K562 (cell line): ENCODE data around the gene CSF1R. TPM values are rescaled to one million over a fixed set of nuclear protein-coding genes. Genes with fewer than 3 reads are reported as not detected.

Source experiments
- ATAC-seq: fragments of 200-7000 bp; cut with Tn5 transposase; 3 replicates; pipeline ENCODE4 v1.9.1; 2020; ENCODE audit warnings: moderate library complexity
- BruUV-seq: library from RNA; stranded (reverse); fragments of 400-500 nt; replicated peaks from 2 replicates; lab custom pipeline; 2021; lab: Mats Ljungman, UMichigan
- CTCF ChIA-PET: fragments of 300-600 bp; formaldehyde crosslinking; extraction: SDS; loops from one replicate; lab custom pipeline; 2021; ENCODE audit warnings: low intra/inter-chr PET ratio; lab: Yijun Ruan, JAX
- POLR2A ChIA-PET: fragments of 300-600, 350-650 bp; sonication (Branson Sonifier 250); formaldehyde crosslinking; extraction: SDS; loops from one replicate; lab custom pipeline; 2021; ENCODE audit warnings: antibody characterized with exemption, inconsistent platforms; lab: Yijun Ruan, JAX
- DNase-seq, 4 experiments: peaks; one replicate each; pipeline versions ENCODE4 v3.0.0 to v3.0.0-alpha.2; 2011 to 2018; ENCODE audit warnings: low spot score in 3 of 4, mixed read lengths in 3 of 4; ENCODE audit errors: extremely low read depth in 1 of 4
- FAIRE-seq: peaks from 2 replicates; lab custom pipeline; 2011; peaks lifted over from hg19 to GRCh38; lab: Jason Lieb, UNC
- H2AFZ ChIP-seq: 2 replicates; pipeline ENCODE4 v1.6.0; 2011; ENCODE audit warnings: low read depth, low read length, control low read depth, inconsistent platforms
- H3K27ac ChIP-seq: fragments of 200-600 bp; 3 replicates; pipeline ENCODE4 v1.8.0; 2011; ENCODE audit warnings: low read depth, mild to moderate bottlenecking, control low read depth, inconsistent platforms, low read length, moderate library complexity, mixed read lengths; ENCODE audit errors: extremely low read depth
- H3K27me3 ChIP-seq, 2 experiments: fragments of 300-600 bp in 1 of 2; 2 replicates in 1 of 2; 3 replicates in 1 of 2; pipeline versions ENCODE4 v1.6.0 to v1.8.0; 2011; ENCODE audit warnings: inconsistent platforms in 2 of 2, low read length in 2 of 2, mild to moderate bottlenecking in 1 of 2, mixed read lengths in 1 of 2, moderate library complexity in 1 of 2; ENCODE audit not compliant: control insufficient read depth in 2 of 2, insufficient read depth in 2 of 2
- H3K36me3 ChIP-seq: fragments of 300-600 bp; 3 replicates; pipeline ENCODE4 v1.8.0; 2011; ENCODE audit warnings: mild to moderate bottlenecking, low read length, inconsistent platforms; ENCODE audit not compliant: control insufficient read depth, insufficient read depth
- H3K4me1 ChIP-seq, 2 experiments: fragments of 200-600 bp in 1 of 2; replicated peaks in 1 of 2; 2 replicates in 1 of 2; 3 replicates in 1 of 2; pipeline versions ENCODE4 v1.5.1 to v1.8.0; 2011; ENCODE audit warnings: inconsistent platforms in 2 of 2, low read length in 2 of 2, mild to moderate bottlenecking in 1 of 2, mixed read lengths in 1 of 2, moderate library complexity in 1 of 2; ENCODE audit not compliant: control insufficient read depth in 2 of 2, insufficient read depth in 2 of 2
- H3K4me2 ChIP-seq: 2 replicates; pipeline ENCODE4 v1.6.1; 2011; ENCODE audit warnings: low read length, control low read depth, inconsistent platforms, mixed read lengths; ENCODE audit not compliant: insufficient read depth
- H3K4me3 ChIP-seq: fragments of 200-600 bp; sonication (generic), shearing (Covaris generic); 2 replicates; pipeline ENCODE4 v1.5.1; 2016; ENCODE audit warnings: control low read depth, inconsistent platforms
- H3K79me2 ChIP-seq: fragments of 200-600 bp; 3 replicates; pipeline ENCODE4 v1.8.0; 2011; ENCODE audit warnings: low read length, inconsistent platforms; ENCODE audit not compliant: control insufficient read depth, insufficient read depth
- H3K9ac ChIP-seq, 2 experiments: 2 replicates each; pipeline versions ENCODE4 v1.6.0 to v1.6.1; 2011; ENCODE audit warnings: low read depth in 2 of 2, low read length in 2 of 2, control low read depth in 1 of 2, inconsistent platforms in 1 of 2, mild to moderate bottlenecking in 1 of 2, mixed read lengths in 1 of 2; ENCODE audit not compliant: insufficient read depth in 1 of 2
- H3K9me1 ChIP-seq: one replicate; pipeline ENCODE4 v1.6.0; 2011; ENCODE audit warnings: inconsistent platforms, mild to moderate bottlenecking, low read length, moderate library complexity; ENCODE audit not compliant: control insufficient read depth, insufficient read depth
- H3K9me3 ChIP-seq: replicated peaks from 2 replicates; pipeline ENCODE4 v1.5.1; 2011; ENCODE audit warnings: low read depth, low read length, inconsistent platforms; ENCODE audit not compliant: control insufficient read depth, insufficient read depth
- H4K20me1 ChIP-seq: replicated peaks from 2 replicates; pipeline ENCODE4 v1.6.1; 2011; ENCODE audit warnings: low read length, inconsistent platforms, mixed read lengths; ENCODE audit not compliant: control insufficient read depth, insufficient read depth
- CREB3 ChIP-seq: fragments of 450-650 bp; conservative IDR thresholded peaks from 2 replicates; pipeline ENCODE4 v1.6.1; 2016; ENCODE audit warnings: missing genetic modification characterization, low read depth, mild to moderate bottlenecking, missing compliant biosample characterization, moderate library complexity
- GTF2F1 ChIP-seq: IDR thresholded peaks from 2 replicates; pipeline ENCODE4 v1.6.1; 2011; ENCODE audit warnings: low read depth, low read length, improper control_type of control experiment
- HMBOX1 ChIP-seq: sonication (generic); IDR thresholded peaks from 2 replicates; pipeline ENCODE4 v1.6.1; 2016
- NELFE ChIP-seq: IDR thresholded peaks from 2 replicates; pipeline ENCODE4 v1.6.1; 2011; ENCODE audit warnings: mild to moderate bottlenecking; ENCODE audit not compliant: insufficient read depth, insufficient read length
- POLR2B ChIP-seq: fragments of 450-650 bp; IDR thresholded peaks from 2 replicates; pipeline ENCODE4 v1.6.1; 2018; ENCODE audit warnings: low read depth; ENCODE audit not compliant: partially characterized antibody
- TAF1 ChIP-seq: IDR thresholded peaks from 2 replicates; pipeline ENCODE4 v1.6.1; 2011; ENCODE audit warnings: mild to moderate bottlenecking, low read length, moderate library complexity; ENCODE audit not compliant: insufficient read depth, control insufficient read depth, severe bottlenecking; ENCODE audit errors: extremely low read depth
- TFAM ChIP-seq: fragments of 250-450 bp; sonication (Bioruptor Pico); conservative IDR thresholded peaks from 2 replicates; pipeline ENCODE4 v1.5.0; 2021; ENCODE audit warnings: mild to moderate bottlenecking, moderate library complexity
- WHSC1 ChIP-seq: IDR thresholded peaks from one replicate; pipeline ENCODE4 v1.6.1; 2012; ENCODE audit warnings: low read length, control low read depth, inconsistent platforms
- WGBS: fragments of 100-300 bp; shearing (Covaris generic); methylation state at CpG from one replicate; pipeline ENCODE4 v1.1.6; 2016; ENCODE audit warnings: low coverage, mixed read lengths; ENCODE audit not compliant: insufficient coverage; ENCODE audit errors: missing lambda C conversion rate; 5-methylcytosine and 5-hydroxymethylcytosine counted together
- in situ Hi-C: fragments of 300-500 bp; cut with MboI; formaldehyde crosslinking; loops from 4 replicates; pipeline ENCODE4 v1.15.0; 2018; ENCODE audit warnings: inconsistent platforms, mixed read lengths
- intact Hi-C: fragments of 100-400 bp; cut with micrococcal nuclease; formaldehyde crosslinking; loops from 2 replicates; pipeline ENCODE4 v1.14.2; 2022
- polyA plus RNA-seq, 8 experiments: library from polyadenylated mRNA; depleted of rRNA in 4 of 8; stranded (reverse) in 5 of 8; unstranded in 3 of 8; fragments of >200 nt; fragmentation: Nextera tagmentation in 2 of 8; fragmentation: Illumina TruSeq in 1 of 8; extraction: Ambion mirVana in 2 of 8; extraction: Trizol in 1 of 8; gene quantifications; 2 replicates each; pipeline versions ENCODE4 v1.2.1 to v1.2.3, GENCODE V29; 2011 to 2014; ENCODE audit warnings: inconsistent platforms in 1 of 8, missing spikeins in 1 of 8
- total RNA-seq, 7 experiments: library from RNA; depleted of rRNA in 6 of 7; stranded (reverse); fragments of >200 nt in 6 of 7; fragmentation: Illumina TruSeq in 2 of 7; extraction: Trizol in 2 of 7; gene quantifications; 2 replicates each; pipeline versions ENCODE4 v1.2.1 to v1.2.3, GENCODE V29; 2011 to 2021; ENCODE audit warnings: low replicate concordance in 1 of 7
- TF ChIP-seq, protein P1 (sequence below): fragments of 250-450 bp; sonication (Bioruptor Pico); IDR thresholded peaks from 2 replicates; pipeline ENCODE4 v1.8.0; 2021; ENCODE audit warnings: borderline replicate concordance, mild to moderate bottlenecking, moderate library complexity; ENCODE audit not compliant: poor library complexity, severe bottlenecking
- TF ChIP-seq, protein P2 (sequence below): fragments of 250-450 bp; sonication (Bioruptor Pico); IDR thresholded peaks from 2 replicates; pipeline ENCODE4 v1.8.0; 2021; ENCODE audit warnings: moderate library complexity, mild to moderate bottlenecking, inconsistent platforms
- TF ChIP-seq, protein P3 (sequence below): fragments of 150-350 bp; IDR thresholded peaks from 2 replicates; pipeline ENCODE4 v1.6.1; 2014; ENCODE audit warnings: low read depth, mild to moderate bottlenecking, low read length, borderline replicate concordance

The CSF1R gene
- total and polyA plus RNA-seq, 9 of the 15 experiments (the other 6 are each of a cell fraction or from before 2014, with no cell fraction given) = 0.03 to 0.64 (median 0.20) TPM; not detected in 6

- WGBS = 91% methylated on average over 1 of the region's 1 CpG
- TF ChIP-seq, protein P1, sequence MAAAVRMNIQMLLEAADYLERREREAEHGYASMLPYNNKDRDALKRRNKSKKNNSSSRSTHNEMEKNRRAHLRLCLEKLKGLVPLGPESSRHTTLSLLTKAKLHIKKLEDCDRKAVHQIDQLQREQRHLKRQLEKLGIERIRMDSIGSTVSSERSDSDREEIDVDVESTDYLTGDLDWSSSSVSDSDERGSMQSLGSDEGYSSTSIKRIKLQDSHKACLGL = no peak
- TF ChIP-seq POLR2B = no peak
- no peak for TF ChIP-seq CREB3
- TF ChIP-seq TFAM (CRISPR knock-in tag) = no peak
- no peak for TF ChIP-seq WHSC1
- no peak for TF ChIP-seq HMBOX1
- TF ChIP-seq, protein P2, sequence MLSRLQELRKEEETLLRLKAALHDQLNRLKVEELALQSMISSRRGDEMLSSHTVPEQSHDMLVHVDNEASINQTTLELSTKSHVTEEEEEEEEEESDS (CRISPR knock-in tag) = no peak
- TF ChIP-seq TAF1 = no peak
- TF ChIP-seq, protein P3, sequence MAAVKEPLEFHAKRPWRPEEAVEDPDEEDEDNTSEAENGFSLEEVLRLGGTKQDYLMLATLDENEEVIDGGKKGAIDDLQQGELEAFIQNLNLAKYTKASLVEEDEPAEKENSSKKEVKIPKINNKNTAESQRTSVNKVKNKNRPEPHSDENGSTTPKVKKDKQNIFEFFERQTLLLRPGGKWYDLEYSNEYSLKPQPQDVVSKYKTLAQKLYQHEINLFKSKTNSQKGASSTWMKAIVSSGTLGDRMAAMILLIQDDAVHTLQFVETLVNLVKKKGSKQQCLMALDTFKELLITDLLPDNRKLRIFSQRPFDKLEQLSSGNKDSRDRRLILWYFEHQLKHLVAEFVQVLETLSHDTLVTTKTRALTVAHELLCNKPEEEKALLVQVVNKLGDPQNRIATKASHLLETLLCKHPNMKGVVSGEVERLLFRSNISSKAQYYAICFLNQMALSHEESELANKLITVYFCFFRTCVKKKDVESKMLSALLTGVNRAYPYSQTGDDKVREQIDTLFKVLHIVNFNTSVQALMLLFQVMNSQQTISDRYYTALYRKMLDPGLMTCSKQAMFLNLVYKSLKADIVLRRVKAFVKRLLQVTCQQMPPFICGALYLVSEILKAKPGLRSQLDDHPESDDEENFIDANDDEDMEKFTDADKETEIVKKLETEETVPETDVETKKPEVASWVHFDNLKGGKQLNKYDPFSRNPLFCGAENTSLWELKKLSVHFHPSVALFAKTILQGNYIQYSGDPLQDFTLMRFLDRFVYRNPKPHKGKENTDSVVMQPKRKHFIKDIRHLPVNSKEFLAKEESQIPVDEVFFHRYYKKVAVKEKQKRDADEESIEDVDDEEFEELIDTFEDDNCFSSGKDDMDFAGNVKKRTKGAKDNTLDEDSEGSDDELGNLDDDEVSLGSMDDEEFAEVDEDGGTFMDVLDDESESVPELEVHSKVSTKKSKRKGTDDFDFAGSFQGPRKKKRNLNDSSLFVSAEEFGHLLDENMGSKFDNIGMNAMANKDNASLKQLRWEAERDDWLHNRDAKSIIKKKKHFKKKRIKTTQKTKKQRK = no peak
- no peak for TF ChIP-seq NELFE
- no peak for TF ChIP-seq GTF2F1
- in situ Hi-C loops = no loop called here
- Histone ChIP-seq H3K36me3 (peaks cover 99% of the 10 kb centered on the region), H4K20me1 (no peaks in the 10 kb centered on the region), H3K9me3 (no peaks in the 10 kb centered on the region), H3K4me2 (no peak overlapping the region), H3K4me1 (peaks cover 15 to 23% of the 10 kb centered on the region in 2 experiments; a peak in 4 of 5 replicates), H3K79me2 (no peaks in the 10 kb centered on the region), H3K9ac (no peak overlapping the region), H2AFZ (no peak overlapping the region), H3K9me1 (no peaks in the 10 kb centered on the region), H3K4me3 (no peak overlapping the region), H3K27me3 (no peaks in the 10 kb centered on the region), H3K27ac (no peak overlapping the region)
- DNase-seq (no peak), ATAC-seq (no peak), FAIRE-seq (no peak)
- ChIA-PET POLR2A (interaction anchor here (0.6 to 1.5 kb wide), 6 partner anchors 7 to 476 kb away, joined by 3 to 4 read pairs (median 4); no protein-coding TSS in a partner anchor), CTCF (no interaction called here)
- intact Hi-C loops = loop anchor here (10.0 kb wide), 2 partner anchors 92 to 332 kb away; partner anchors contain the start of gene TCOF1
- BruUV-seq = no TSS peak
These were observed 63.2 kb downstream of the CSF1R start for GRCh38 chr5:150023136-150023535.
